ENCODE data around the gene NEURL3.
A peak's percentile ranks its signal among the peaks of the same experiment; 100 is the strongest.
"Not testable (repeated sequence)": the region's sequence is repeated elsewhere in the genome, so short reads cannot be mapped to it uniquely, and the experiment has no call there.

Gene NEURL3

GRCh38 chr2:96506016-96506906 is 1.1 kb upstream of the NEURL3 start:
- DNase-seq: no peak

GRCh38 chr2:96503637-96504243 is 1.4 kb downstream of the NEURL3 start:
- DNase-seq: no peak

- no peak for DNase-seq
These were observed 2.1 kb downstream of the NEURL3 start for GRCh38 chr2:96502891-96503636.

- DNase-seq: no peak
These were observed 3.0 kb downstream of the NEURL3 start for GRCh38 chr2:96501886-96502810.

GRCh38 chr2:96501471-96501874 is 3.7 kb downstream of the NEURL3 start:
- DNase-seq: no peak

DNA sequence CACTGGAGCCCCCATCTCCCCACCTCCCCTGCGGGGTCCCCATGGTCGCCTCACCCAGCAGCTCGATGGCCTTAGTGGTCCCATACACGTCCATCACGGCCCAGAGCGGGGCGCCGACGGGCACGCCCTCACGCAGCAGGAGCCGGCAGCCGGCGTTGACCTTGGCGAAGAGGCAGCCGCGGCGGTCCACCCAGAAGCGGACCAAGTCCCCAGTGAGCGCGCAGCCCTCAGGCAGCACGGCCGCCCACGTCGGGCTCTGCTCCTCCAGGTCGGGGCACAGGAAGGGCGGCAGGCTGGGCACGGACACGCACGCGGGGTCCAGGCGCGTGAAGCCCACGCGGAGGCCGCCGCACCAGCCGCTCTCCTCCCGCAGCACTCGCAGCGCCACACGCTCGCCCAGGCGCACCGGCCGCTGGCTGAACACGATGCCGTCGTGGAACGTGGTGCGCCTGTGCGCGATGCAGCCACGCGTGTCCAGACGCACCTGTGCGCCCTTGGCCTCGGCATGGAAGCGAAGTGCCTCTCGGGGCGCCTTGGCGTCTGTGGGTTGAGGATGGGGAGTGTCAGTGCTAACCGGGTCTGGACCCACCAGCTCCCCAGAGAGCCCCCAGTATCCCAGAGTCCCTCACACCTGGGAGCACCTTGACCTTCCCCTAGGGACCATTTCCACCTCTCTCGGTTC is 4.6 kb downstream of the NEURL3 start:
- DNase-seq: no peak

- peak in 1 of 2 experiments; percentile 16 for DNase-seq
These were observed 5.8 kb downstream of the NEURL3 start for GRCh38 chr2:96499061-96499960.

- not testable (repeated sequence) for DNase-seq
These were observed 6.5 kb downstream of the NEURL3 start for GRCh38 chr2:96498611-96499010.

GRCh38 chr2:96498021-96498431 is 7.1 kb downstream of the NEURL3 start:
- DNase-seq: peak in 1 of 2 experiments; percentile 11

- no peak for DNase-seq
These were observed 9.1 kb downstream of the NEURL3 start for GRCh38 chr2:96495982-96496629.

DNA sequence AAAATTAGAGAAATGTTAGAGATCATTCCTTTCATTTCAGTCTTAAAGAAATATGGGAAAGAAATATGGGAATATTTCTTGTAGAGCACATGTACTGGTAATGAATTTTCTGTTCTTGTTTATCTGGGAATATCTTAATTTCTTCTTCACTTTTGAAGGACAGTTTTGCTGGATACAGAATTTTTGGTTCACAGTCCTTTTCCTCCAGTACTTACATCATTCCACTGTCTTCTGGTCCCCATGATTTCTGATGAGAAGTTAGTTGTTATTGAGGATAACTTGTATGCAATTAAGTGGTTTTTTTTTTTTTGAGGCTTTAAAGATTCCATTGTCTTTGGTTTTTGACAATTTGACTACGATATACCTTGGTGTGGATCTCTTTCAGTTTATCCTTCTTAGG is 11.0 kb downstream of the NEURL3 start:
- no peak for DNase-seq

GRCh38 chr2:96493072-96493471 is 12.1 kb downstream of the NEURL3 start:
- DNase-seq: no peak

DNA sequence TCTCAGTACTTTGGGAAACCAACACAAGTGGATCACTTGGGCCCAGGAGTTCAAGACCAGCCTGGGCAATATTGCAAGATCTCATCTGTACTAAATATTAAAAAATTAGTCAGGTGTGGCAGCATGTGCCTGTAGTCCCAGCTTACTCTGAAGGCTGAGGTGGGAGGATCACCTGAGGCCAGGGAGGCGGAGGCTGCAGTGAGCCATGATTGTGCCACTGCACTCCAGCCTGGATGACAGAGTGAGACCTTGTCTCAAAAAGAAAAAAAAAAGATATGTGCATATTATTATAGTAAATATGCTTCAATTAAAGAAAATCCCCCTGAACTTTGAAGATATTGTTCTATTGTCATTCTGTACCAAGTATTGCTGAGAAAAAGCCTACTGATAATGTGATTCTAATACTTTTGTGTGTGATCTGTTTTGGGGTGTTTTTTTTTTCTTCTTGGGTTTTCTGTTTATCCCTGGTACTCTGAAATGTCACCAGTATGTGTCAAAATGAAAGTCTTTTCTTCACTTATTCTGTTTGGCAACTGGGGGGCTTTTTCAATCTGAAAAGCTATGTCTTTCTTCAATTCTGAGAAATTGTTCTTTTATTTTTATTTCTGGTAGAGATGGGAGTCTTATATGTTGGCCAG is 13.2 kb downstream of the NEURL3 start:
- no peak for DNase-seq

DNA sequence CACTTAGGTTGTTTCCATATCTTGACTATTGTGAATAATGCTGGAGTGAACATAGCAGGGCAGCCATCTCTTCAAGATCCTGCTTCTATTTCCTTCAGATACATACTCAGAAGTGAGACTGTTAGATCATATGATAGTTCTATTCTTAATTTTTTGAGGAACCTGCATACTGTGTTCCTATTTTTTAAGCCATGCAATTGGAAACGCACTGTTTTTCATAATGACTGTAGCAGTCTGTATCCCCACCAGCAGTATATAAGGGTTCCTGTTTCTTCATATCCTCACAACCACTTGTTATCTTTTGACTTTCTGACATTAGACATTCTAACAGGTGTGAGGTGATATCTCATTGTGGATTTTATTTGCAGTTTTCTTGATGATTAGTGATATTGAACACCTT is 15.5 kb downstream of the NEURL3 start:
- no peak for DNase-seq

- DNase-seq: no peak
These were observed 15.9 kb downstream of the NEURL3 start for GRCh38 chr2:96489261-96489660.

- DNase-seq: no peak
These were observed 18.5 kb downstream of the NEURL3 start for GRCh38 chr2:96486696-96487095.

DNA sequence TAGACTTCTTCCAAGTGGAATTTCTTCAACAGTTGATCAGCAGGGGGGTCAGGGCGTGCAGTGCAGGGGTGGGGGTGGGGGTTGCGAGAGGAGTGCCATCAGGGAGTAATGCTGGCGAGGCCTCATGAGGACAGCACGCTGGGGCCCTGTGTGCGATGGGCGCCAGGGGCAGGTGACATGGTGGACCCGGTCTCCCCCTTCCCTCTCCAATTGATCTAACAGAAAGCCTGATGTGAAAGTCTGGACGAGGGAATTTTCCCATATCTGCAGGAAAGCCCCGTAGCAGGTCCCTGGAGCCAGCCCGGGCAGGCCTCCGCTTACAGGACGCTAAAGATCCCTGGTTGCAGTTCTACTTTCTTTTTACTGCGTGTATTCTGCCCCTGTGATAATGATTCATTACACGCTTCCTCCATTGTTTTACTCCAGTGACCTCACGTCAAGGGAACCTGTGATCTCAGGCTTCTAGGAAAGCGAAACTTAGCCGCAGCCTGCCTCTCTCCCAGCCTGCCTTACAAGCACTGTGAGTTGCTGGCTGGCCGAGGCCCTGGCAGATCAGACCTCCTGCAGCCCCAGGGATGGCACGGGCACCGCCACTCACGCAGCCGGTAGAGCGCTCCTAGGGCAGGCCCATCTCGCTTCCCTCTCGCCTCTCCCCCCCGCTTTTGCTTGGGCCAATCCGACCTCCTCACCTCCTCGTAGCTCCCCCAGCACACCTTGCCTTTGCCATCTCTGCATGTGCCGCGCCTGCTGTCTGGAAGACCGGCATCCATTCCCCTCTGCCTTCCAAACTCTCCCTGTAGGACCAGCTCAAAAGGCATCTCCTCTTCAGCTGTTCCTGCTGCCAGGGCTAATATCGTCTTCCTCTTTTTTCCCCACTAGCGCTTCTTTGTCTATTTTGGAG is 19.2 kb downstream of the NEURL3 start:
- DNase-seq: no peak

- DNase-seq: no peak
These were observed 19.8 kb downstream of the NEURL3 start for GRCh38 chr2:96485350-96485749.

GRCh38 chr2:96484091-96484490 is 21.1 kb downstream of the NEURL3 start:
- DNase-seq: no peak
